ENCODE data around the gene TMPRSS15.

Gene TMPRSS15

GRCh38 chr21:18252256-18252655 is 151.3 kb downstream of the TMPRSS15 start:
- TF ChIP-seq EZH2 (IDR thresholded peaks at IDR 0.05; ENCODE audit: borderline replicate concordance, low read length) (no peak), CTCF (IDR thresholded peaks at IDR 0.05; ENCODE audit: low read length) (no peak)

GRCh38 chr21:18251065-18251464 is 152.5 kb downstream of the TMPRSS15 start:
- Histone ChIP-seq H3K4me1 (ENCODE audit: insufficient read depth, low read length, severe bottlenecking) (no peaks in the 10 kb centered on the region), H3K27me3 (ENCODE audit: insufficient read depth, low read length) (no peaks in the 10 kb centered on the region), H3F3A (ENCODE audit: insufficient read depth, low read length) (no peaks in the 10 kb centered on the region), H4K20me1 (ENCODE audit: insufficient read depth, low read length) (no peaks in the 10 kb centered on the region), H3K4me3 (ENCODE audit: low read depth, low read length, poor library complexity, severe bottlenecking) (no peak overlapping the region), H3K79me2 (ENCODE audit: insufficient read depth, low read length) (no peaks in the 10 kb centered on the region), H3K9me3 (ENCODE audit: low read length) (no peaks in the 10 kb centered on the region), H3K4me2 (ENCODE audit: low read length) (no peak overlapping the region), H3K9ac (ENCODE audit: low read length) (no peak overlapping the region), H3K36me3 (ENCODE audit: insufficient read depth, low read length) (no peaks in the 10 kb centered on the region), H3K9me2 (ENCODE audit: low read depth, low read length) (no peaks in the 10 kb centered on the region), H3K27ac (ENCODE audit: low read depth, low read length, poor library complexity, severe bottlenecking) (no peak overlapping the region), H2AFZ (ENCODE audit: low read length) (no peak overlapping the region)
- no peak for TF ChIP-seq CTCF (IDR thresholded peaks at IDR 0.05; ENCODE audit: low read length)
- no peak for TF ChIP-seq EZH2 (IDR thresholded peaks at IDR 0.05; ENCODE audit: borderline replicate concordance, low read length)

More at GRCh38 chr21:18252256-18252655, 151.3 kb downstream of the TMPRSS15 start:
- Histone ChIP-seq H3F3A (ENCODE audit: insufficient read depth, low read length) (no peaks in the 10 kb centered on the region), H3K4me1 (ENCODE audit: insufficient read depth, low read length, severe bottlenecking) (no peaks in the 10 kb centered on the region), H3K4me3 (ENCODE audit: low read depth, low read length, poor library complexity, severe bottlenecking) (no peak overlapping the region), H3K36me3 (ENCODE audit: insufficient read depth, low read length) (no peaks in the 10 kb centered on the region), H3K9ac (ENCODE audit: low read length) (no peak overlapping the region), H4K20me1 (ENCODE audit: insufficient read depth, low read length) (no peaks in the 10 kb centered on the region), H3K9me3 (ENCODE audit: low read length) (no peaks in the 10 kb centered on the region), H2AFZ (ENCODE audit: low read length) (no peak overlapping the region), H3K27me3 (ENCODE audit: insufficient read depth, low read length) (no peaks in the 10 kb centered on the region), H3K79me2 (ENCODE audit: insufficient read depth, low read length) (no peaks in the 10 kb centered on the region), H3K27ac (ENCODE audit: low read depth, low read length, poor library complexity, severe bottlenecking) (no peak overlapping the region), H3K9me2 (ENCODE audit: low read depth, low read length) (no peaks in the 10 kb centered on the region), H3K4me2 (ENCODE audit: low read length) (no peak overlapping the region)

DNA sequence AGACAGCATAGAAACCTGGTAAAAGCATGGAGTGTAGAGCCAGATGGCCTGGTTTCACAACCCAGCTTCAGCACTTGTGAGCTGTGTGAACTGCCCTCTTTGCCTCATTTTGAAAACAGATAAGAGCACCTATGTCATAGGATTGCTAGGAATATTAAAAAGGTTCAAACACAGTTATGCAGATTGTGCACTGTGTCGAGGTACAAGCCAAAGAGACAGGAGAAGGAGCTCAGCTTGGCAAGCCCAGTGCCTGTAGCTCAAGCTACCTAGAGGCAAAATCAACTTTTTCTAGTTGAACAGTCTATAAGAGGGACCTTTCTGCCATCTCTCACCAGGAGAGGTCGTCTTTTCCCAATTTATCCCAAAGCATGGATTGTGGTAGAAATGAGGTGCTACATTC is 153.9 kb downstream of the TMPRSS15 start:
- no peaks in the 10 kb centered on the region for H3K79me2 ChIP-seq (ENCODE audit: insufficient read depth, low read length)
- H3F3A ChIP-seq (ENCODE audit: insufficient read depth, low read length): no peaks in the 10 kb centered on the region
- no peak overlapping the region for H2AFZ ChIP-seq (ENCODE audit: low read length)
- H3K4me3 ChIP-seq (ENCODE audit: low read depth, low read length, poor library complexity, severe bottlenecking): no peak overlapping the region
- H3K9me3 ChIP-seq (ENCODE audit: low read length): no peaks in the 10 kb centered on the region
- no peaks in the 10 kb centered on the region for H3K4me1 ChIP-seq (ENCODE audit: insufficient read depth, low read length, severe bottlenecking)
- H4K20me1 ChIP-seq (ENCODE audit: insufficient read depth, low read length): no peaks in the 10 kb centered on the region
- no peak overlapping the region for H3K27ac ChIP-seq (ENCODE audit: low read depth, low read length, poor library complexity, severe bottlenecking)
- TF ChIP-seq CTCF (IDR thresholded peaks at IDR 0.05; ENCODE audit: low read length): no peak; the same call in 1 of the 2 replicates
- no peak for TF ChIP-seq EZH2 (IDR thresholded peaks at IDR 0.05; ENCODE audit: borderline replicate concordance, low read length)
- H3K36me3 ChIP-seq (ENCODE audit: insufficient read depth, low read length): no peaks in the 10 kb centered on the region
- H3K9me2 ChIP-seq (ENCODE audit: low read depth, low read length): no peaks in the 10 kb centered on the region
- no peak overlapping the region for H3K9ac ChIP-seq (ENCODE audit: low read length)
- no peaks in the 10 kb centered on the region for H3K27me3 ChIP-seq (ENCODE audit: insufficient read depth, low read length)
- no peak overlapping the region for H3K4me2 ChIP-seq (ENCODE audit: low read length)

Measured in OCI-LY1 (cell line).